GM18508 (cell line): ENCODE data around the gene ATP11B.
"Not testable (repeated sequence)": the region's sequence is repeated elsewhere in the genome, so short reads cannot be mapped to it uniquely, and the experiment has no call there.

ENCODE experiments used
- ATAC-seq: cut with Tn5 transposase; IDR thresholded peaks from one replicate; pipeline ENCODE4 v1.9.1; 2021; ENCODE audit warnings: moderate number of reproducible peaks; ENCODE audit not compliant: insufficient read depth, unreplicated experiment

Gene ATP11B

DNA sequence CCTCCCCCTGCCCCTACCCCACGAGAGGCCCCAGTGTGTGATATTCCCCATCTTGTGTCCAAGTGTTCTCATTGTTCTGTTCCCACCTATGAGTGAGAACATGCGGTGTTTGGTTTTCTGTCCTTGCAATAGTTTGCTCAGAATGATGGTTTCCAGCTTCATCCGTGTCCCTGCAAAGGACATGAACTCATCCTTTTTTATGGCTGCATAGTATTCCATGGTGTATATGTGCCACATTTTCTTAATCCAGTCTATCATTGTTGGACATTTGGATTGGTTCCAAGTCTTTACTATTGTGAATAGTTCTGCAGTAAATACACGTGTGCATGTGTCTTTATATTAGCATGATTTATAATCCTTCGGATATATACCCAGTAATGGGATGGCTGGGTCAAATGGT is 29.0 kb downstream of the ATP11B start:
- ATAC-seq: not testable (repeated sequence)

DNA sequence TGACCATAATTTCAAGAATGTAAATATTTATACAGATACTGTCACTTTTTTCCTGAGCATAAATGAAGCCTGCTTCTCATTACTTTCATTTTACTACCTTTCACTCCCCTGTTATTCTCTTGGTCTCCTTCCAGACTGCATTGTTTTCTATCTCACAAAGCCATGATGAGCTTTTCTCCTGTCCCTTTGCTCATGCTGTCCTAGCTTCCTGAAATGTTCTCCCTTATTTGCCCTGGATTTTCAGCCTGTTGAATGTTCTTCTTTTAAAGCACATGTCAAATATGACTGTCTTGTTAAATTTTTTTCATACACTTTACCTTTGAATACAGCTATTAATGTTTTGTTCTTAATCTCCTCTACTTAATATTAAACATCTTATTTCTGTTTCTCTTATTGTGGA is 31.7 kb downstream of the ATP11B start:
- no peak for ATAC-seq

DNA sequence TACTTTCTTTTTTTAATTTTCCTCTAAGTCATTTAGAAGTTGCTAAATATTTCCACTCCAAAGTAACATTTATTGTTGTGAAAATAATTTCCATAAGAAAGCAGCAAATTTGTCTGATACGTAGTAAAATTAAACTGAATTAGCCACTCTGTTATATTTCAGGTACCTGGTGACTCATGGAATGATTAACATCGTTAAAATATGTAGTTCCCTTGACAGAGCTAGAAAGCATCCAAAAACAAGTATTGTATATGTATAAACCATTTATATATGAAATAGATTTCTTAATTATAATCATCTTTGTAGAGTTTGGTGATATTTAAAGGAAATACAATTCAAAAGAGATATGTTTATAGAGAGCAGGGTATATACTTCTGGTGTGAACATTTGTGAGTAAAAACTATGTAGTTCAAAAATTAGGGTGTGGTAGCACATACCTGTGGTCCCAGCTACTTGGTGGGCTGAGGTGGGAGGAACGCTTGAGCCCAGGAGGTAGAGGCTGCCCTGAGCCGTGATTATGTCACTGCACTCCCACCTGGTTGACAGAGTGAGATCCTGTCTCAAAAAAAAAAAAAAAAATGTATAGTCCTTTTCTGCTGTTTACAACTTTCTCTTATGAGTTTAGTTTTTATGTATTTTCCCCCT is 36.6 kb downstream of the ATP11B start:
- no peak for ATAC-seq

DNA sequence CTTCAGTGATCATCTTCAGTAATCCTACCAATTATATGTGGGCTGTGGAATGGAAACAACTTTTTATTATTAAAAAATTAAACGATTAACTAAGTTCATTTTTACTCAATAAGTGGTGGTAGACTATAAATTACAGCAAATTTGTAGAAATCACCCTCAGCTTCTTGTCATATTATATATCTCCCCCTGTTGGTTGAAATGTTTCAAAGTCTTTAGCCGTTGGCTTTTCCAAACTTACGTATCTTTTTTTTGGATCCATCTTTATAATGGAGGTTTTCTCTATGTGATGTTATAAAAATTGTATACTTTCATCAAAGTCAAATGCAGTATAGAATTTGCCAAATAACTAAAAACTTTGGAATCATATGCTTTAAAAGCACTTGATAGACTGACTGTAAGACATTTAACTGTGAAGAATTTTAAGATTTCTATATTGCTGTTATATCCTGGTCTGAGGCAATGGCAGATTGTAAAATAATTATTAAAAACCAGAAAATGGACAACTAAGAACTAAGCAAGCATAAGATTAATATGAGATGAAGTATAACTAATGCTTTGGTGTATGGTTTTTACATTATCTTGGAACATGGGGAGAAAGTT is 44.7 kb downstream of the ATP11B start:
- ATAC-seq: no peak

DNA sequence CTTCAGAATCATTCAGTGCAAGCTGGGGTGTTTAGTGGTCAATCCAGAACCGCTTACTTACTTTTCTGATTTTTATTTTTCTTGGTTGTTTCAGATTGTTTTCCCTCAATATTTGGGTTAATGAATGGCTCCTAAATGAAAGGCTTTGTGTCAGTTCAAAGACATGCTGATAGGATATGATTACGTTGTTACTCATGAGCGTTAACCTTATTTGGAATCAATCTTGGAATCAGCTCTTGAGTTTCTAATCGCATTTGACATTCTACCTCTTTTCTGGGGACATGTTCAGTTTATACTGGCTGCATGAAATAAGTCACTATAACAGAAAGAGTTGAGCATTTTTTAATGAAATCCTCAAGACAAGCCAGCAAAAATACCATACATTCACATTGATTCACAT is 50.2 kb downstream of the ATP11B start:
- ATAC-seq: no peak

DNA sequence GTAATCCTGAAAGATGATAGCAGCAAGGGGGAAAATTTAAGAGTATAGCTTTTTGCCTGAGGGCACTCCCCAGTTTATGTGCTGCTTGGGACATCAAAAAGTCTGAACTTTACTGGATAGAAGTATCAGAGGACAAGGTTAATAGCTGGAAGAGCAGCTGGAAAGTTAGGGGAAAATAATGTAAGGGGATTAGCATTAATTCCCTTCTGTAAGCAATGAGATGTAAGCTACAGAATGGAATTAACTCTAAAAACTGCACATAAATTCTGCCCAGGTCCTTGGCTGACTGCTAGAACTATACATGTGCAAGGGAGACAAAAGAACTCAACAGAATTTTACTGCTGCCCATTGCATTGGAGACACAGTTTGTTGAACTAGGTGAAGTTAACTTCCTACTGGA is 55.6 kb downstream of the ATP11B start:
- ATAC-seq: no peak

DNA sequence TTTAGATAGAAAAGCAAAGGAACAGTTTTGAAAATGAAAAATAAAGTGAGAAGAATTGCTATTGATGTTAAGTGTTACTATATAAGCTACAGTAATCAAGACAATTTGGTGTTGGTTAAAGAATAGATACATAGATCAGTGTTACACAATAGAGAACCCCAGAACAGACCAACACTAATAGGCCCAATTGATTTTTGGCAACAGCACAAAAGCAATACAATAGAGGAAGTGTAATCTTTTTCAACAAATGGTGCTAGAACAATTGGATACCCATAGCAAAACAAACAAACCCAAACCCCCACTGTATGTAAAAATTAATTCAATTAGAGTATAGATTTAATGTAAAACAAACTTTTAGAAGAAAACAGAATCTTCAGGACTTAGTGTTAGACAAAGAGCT is 61.8 kb downstream of the ATP11B start:
- no peak for ATAC-seq

DNA sequence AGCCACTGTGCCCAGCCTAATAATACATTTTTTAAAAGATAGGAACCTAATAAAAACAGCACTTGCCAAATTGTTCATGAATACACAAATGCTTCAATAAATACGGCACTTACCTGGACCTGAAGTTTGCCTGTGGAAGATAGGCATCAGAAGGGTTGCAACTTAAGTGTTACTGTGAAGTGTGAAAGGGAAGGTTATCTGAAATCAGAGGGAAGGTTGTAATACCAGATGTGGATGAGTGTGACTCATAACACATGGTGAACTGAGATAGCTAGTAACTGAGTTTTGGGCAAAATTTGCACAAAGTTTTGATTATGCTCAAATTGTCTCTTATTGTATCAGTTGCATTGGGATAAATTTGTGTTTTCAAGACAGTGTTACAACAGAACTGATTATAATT is 68.0 kb downstream of the ATP11B start:
- ATAC-seq: no peak

DNA sequence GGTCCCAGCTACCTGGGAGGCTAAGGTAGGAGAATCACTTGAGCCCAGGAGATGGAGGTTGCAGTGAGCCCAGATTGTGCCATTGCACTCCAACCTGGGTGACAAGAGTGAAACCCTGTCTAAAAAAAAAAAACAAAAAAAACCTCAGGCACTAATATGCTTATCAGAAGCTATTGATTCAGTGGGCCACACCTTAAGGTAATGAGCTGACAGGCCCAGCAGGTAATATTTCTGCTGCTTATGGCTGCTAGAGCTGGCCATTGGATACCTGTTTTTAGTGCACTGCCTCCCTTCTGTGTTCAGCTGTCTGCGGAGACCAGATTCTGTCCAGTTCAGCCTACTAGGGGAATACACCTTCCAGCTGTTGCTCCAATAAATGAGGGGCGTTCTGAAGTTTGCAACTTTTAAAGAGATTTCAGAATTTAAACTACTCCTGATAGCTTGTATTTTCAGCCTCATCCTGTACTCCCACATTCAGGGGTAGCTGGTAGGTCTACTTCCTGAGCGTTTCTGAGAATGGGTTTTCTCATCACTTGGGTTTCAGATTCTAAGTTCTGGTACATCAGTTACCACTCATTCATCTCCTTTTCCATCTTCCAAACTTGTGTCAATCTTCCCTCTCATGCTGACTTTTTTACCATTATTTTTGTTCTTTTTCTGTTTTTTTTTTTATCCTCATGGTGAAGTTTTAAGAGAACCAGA is 69.0 kb downstream of the ATP11B start:
- no peak for ATAC-seq

DNA sequence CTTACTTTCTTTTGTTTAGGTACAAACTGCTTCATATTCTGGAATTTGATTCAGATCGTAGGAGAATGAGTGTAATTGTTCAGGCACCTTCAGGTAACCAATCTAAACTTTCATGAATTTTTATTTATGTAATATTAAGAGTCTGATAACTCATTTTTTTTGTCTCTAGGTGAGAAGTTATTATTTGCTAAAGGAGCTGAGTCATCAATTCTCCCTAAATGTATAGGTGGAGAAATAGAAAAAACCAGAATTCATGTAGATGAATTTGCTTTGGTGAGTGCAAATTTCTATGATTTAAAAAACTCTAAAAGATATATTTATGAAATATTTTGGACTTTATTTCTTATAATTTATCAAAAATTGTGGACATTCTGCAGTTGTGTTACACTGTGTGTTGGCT is 75.8 kb downstream of the ATP11B start:
- ATAC-seq: no peak

DNA sequence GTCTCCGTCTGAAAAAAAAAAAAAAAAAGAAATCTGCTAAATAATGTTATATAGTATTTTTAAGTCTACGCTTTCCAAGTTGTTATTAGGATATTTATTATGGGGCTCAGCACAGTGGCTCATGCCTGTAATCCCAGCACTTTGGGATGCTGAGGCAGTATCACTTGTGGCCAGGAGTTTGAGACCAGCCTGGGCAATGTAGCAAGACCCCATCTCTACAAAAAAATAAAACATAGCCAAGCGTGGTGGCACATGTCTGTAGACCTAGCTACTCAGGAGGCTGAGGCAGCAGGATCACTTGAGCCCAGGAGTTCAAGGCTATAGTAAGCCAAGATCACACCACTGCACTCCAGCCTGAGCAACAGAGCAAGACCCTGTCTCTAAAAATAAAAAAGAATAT is 77.6 kb downstream of the ATP11B start:
- ATAC-seq: not testable (repeated sequence)

DNA sequence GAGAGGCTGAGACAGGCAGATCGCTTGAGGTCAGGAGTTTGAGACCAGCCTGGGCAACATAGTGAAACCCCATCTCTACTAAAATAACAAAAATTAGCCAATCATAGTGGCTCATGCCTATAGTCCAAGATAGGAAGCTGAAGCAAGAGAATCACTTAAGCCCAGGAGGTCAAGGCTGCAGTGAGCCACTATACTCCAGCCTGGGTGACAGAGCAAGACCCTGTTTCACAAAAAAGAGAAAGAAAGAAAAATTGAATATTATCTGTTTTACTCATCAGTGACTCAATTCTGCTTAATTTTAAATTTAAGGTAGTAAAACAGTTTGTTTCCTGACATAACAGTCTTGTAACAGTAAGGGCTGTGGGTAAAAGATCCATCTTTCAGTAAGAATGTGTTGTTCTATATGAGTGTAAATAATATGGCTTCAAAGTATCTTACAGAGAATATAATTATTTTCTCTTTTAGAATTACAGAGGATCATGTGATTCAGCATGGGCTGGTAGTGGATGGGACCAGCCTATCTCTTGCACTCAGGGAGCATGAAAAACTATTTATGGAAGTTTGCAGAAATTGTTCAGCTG is 85.8 kb downstream of the ATP11B start:
- ATAC-seq: no peak

DNA sequence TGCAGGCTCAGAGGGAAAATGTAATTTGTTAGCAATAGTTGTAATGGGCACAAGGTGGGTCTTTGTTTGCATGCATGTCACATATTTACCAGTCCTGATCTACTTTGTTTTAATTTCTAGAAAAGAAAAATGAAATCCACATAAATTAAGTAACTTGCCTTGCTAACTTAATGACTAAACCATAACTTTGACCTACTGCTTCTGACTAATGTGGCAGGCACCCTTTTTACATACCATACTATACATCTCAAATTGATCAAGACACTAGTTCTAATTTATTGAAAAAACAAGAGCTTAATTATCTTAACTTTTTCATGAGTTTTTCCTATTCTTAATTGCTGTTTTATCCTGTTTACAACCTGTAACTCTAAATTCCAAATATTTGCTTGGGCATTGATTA is 93.2 kb downstream of the ATP11B start:
- no peak for ATAC-seq

DNA sequence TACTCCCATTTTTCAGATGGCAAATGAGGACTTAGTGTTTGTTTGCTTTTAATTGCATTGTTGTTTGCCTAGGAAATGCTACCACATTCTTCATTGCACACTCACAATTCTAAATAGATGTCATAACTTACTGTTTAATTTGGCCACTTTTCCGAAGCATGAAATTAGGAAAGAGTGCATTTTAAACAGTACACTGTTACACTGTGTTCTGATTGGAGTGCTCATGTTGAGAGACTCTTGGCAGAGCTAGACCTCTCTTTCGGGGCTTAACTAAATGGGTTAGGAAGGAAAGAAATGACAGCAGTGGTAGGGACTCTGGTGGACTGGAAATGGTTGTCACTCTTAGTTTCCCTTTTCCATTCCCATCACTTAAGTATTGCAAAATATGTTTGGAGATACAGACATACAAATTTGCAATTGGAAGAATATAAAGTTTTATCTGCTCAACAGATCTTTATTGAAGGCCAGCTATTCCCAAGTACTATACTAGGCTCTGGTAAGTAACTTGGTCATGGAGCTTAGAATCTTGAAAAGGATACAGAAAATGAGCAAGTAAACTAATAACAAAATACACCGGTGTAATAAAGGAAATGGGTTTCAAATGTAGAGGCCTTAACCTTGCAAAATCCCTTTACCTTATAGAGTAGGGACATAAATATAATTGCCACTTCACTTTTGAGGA is 96.8 kb downstream of the ATP11B start:
- no peak for ATAC-seq

DNA sequence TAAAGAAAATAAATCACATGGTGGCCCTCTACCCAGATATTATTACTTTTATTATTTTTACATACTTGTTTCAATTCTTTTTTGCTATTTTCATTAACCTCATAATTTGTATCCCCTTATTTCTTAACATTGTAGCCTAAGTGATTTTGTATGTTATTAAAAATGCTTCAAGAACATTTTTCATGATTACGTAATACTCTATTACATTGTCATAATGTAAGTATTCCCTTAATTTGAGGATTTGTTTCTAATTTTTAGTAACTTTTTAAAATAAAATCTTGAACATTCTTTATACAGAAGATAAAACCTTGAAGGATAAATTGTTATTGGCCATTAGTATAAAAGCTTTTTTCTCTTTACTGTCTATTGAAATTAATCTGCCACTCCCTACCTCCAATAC is 98.1 kb downstream of the ATP11B start:
- no peak for ATAC-seq

DNA sequence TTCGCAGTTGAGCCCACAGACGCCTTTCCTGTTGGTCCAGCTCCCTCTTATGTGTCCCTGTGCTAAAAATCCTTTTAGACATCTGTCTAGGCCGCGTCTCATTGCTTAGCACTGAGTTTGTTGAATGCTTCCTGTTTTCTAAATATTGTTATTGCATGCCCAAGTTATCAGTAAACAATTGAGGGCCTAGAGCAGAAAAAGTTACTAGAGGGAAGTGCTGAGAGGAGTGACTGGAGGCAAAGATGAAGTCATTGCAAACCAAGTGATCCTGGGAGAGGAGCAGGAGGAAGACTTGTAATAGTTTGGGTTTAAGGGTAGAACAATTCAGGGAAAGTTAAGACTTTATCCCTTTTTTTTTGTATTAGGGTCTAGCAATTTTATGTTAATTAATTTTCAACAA is 98.9 kb downstream of the ATP11B start:
- no peak for ATAC-seq

DNA sequence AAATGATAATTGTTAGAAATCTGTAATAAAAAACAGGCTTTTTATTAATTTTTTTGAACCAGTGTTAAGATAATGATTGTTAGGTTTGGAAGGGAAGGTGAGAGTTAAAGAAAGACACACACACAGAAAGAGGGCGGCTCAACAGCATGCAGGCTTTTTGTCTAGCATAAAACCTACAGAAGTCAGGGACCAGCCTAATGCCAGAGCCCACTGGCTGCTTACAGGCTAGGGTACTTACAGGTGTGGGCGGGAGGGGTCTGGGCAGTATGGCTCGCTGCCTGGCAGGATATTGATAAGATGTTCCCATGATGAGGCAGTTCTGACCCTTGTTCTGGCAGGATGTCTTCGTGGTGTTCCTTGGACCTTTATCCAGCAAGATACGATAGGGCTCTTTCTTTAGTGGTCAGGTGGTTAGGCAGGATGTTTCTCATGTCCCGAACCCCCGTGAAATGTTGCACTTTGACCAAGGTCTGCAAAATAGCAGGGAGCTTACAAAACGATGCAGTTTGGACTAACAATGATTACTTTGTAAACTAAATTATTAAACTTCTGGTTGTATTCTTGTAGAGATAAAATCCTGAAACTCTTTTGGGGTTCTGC is 102.3 kb downstream of the ATP11B start:
- ATAC-seq: no peak

DNA sequence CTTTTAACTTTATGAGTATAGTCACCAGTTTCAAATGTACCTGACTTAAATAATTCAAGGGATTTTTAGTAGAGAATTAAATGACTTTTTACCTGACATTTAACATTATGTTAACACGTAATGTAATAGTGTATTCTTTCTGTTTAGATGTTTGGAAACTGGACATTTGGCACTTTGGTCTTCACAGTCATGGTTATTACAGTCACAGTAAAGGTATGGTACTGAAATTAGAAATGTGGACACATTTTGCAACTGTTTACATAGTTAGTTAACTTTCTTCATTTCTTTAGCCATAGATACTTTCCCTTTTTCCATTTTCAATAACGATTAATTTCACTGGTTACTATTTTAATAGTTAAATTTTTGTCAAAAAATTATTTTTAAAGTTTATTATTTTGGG is 103.2 kb downstream of the ATP11B start:
- no peak for ATAC-seq

DNA sequence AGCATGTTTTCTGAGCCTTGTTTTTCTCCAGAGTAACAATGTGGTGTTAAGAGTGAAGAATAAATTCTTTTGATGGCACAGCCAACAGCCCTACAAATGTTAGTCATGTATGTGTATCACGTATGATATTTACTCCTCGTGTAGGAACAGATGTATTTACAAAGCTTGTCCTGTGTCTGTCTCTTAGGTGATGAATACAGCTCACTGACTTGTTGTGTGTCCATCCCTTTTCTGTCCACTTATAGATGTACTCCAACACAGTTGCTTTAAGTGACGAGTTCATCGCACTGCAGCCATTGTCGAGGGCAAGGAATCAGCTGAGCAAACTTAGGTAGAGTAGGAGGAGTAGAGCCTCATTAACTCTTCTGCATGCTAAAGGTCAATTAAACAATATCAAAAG is 108.9 kb downstream of the ATP11B start:
- no peak for ATAC-seq

DNA sequence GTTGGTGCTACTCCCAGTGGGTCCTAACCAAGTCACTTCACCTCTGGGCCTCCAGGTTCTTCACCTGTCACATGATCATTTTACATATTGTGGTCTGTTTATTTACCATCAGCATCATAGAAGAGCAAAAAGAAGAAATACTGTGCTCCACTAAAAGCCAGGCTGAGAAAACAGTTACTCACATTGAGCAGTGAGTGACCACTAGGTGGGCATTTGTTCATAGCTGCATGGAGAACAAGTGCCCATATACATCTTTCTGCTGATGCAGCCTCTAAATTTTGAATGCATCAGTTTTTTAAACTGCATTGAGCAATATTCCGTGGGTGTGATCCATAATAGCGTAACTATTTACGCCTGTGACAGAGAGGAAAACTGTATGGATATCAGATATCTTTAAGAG is 110.9 kb downstream of the ATP11B start:
- ATAC-seq: no peak

DNA sequence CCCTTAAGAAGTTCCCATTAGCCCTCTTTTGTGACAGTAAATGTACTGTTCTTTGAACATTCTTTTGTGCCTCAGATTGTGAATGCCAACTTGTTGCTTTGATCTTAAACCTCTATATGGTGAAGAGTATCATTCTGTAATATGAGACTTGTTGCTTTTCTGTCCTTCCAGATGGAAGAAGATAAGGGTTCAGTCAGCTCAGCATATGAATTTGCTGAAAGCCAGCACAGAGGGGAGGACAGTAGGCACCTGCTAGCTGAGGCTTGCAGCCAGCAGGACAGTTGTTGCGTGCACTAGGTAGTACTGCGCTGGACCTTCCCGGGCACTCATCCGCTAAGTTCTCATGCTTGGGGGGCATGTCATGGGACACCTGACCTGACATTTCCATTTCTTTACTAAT is 112.3 kb downstream of the ATP11B start:
- ATAC-seq: no peak
